ENCODE data around the gene RASD1. TPM values are rescaled to one million over a fixed set of nuclear protein-coding genes. Genes with fewer than 3 reads are reported as not detected.
"Not testable (repeated sequence)": the region's sequence is repeated elsewhere in the genome, so short reads cannot be mapped to it uniquely, and the experiment has no call there.

Gene RASD1
- total RNA-seq, 1 donor from 2014 or later: 25.4 TPM

GRCh38 chr17:17462048-17462824 is 34.0 kb downstream of the RASD1 start:
- Histone ChIP-seq H3K9me3 (replicated peaks) (no peaks in the 10 kb centered on the region), H3K27ac (replicated peaks) (no peak overlapping the region), H3K27me3 (ENCODE audit: low read depth) (no peaks in the 10 kb centered on the region), H3K4me1 (no peaks in the 10 kb centered on the region), H3K36me3 (no peaks in the 10 kb centered on the region), H3K4me3 (no peak overlapping the region)
- intact Hi-C loops (cut with micrococcal nuclease): no loop called here
- no peak for DNase-seq
- no peak for TF ChIP-seq CTCF (IDR thresholded peaks at IDR 0.05; ENCODE audit: borderline replicate concordance)

- Histone ChIP-seq H3K4me1 (no peaks in the 10 kb centered on the region), H3K36me3 (no peaks in the 10 kb centered on the region), H3K27me3 (ENCODE audit: low read depth) (no peaks in the 10 kb centered on the region), H3K4me3 (no peak overlapping the region), H3K27ac (replicated peaks) (no peak overlapping the region), H3K9me3 (replicated peaks) (no peaks in the 10 kb centered on the region)
- no peak for TF ChIP-seq CTCF (IDR thresholded peaks at IDR 0.05; ENCODE audit: borderline replicate concordance)
- intact Hi-C loops (cut with micrococcal nuclease): no loop called here
- no peak for DNase-seq
Measured at GRCh38 chr17:17460038-17460437, 36.2 kb downstream of the RASD1 start.

GRCh38 chr17:17457680-17458079 is 38.5 kb downstream of the RASD1 start:
- H3K27ac ChIP-seq (replicated peaks): no peak overlapping the region
- no peak for TF ChIP-seq CTCF (IDR thresholded peaks at IDR 0.05; ENCODE audit: borderline replicate concordance)
- H3K4me1 ChIP-seq: no peaks in the 10 kb centered on the region
- no peaks in the 10 kb centered on the region for H3K9me3 ChIP-seq (replicated peaks)
- DNase-seq: no peak
- H3K36me3 ChIP-seq: no peaks in the 10 kb centered on the region
- H3K4me3 ChIP-seq: no peak overlapping the region
- intact Hi-C loops (cut with micrococcal nuclease): no loop called here
- no peaks in the 10 kb centered on the region for H3K27me3 ChIP-seq (ENCODE audit: low read depth)

GRCh38 chr17:17456251-17456650 is 39.9 kb downstream of the RASD1 start:
- no peak for TF ChIP-seq CTCF (IDR thresholded peaks at IDR 0.05; ENCODE audit: borderline replicate concordance)
- H3K9me3 ChIP-seq (replicated peaks): no peaks in the 10 kb centered on the region
- intact Hi-C loops (cut with micrococcal nuclease): no loop called here
- no peak overlapping the region for H3K27ac ChIP-seq (replicated peaks)
- no peaks in the 10 kb centered on the region for H3K27me3 ChIP-seq (ENCODE audit: low read depth)
- no peaks in the 10 kb centered on the region for H3K36me3 ChIP-seq
- no peak overlapping the region for H3K4me3 ChIP-seq
- H3K4me1 ChIP-seq: no peaks in the 10 kb centered on the region
- no peak for DNase-seq

- no peak for TF ChIP-seq CTCF (IDR thresholded peaks at IDR 0.05; ENCODE audit: borderline replicate concordance)
- Histone ChIP-seq H3K27ac (replicated peaks) (no peak overlapping the region), H3K4me3 (no peak overlapping the region), H3K9me3 (replicated peaks) (no peaks in the 10 kb centered on the region), H3K36me3 (no peaks in the 10 kb centered on the region), H3K4me1 (no peaks in the 10 kb centered on the region), H3K27me3 (ENCODE audit: low read depth) (no peaks in the 10 kb centered on the region)
- no peak for DNase-seq
- intact Hi-C loops (cut with micrococcal nuclease): no loop called here
Measured at GRCh38 chr17:17455173-17455572, 41.0 kb downstream of the RASD1 start.

GRCh38 chr17:17454700-17455099 is 41.5 kb downstream of the RASD1 start:
- H3K36me3 ChIP-seq; DNase-seq; H3K4me1 ChIP-seq; H3K4me3 ChIP-seq; H3K9me3 ChIP-seq (replicated peaks); H3K27ac ChIP-seq (replicated peaks); intact Hi-C loops (cut with micrococcal nuclease); H3K27me3 ChIP-seq (ENCODE audit: low read depth): not testable (repeated sequence)
